SKM-1 treated with dmso at 0.1 percent for 144 hours (cell line): ENCODE results near the gene CELA3B.
A peak's percentile ranks its signal among the peaks of the same experiment; 100 is the strongest.
"Not testable (repeated sequence)": the region's sequence is repeated elsewhere in the genome, so short reads cannot be mapped to it uniquely, and the experiment has no call there.

Experiments
- DNase-seq: peaks from one replicate; lab custom pipeline; 2025; ENCODE audit not compliant: unreplicated experiment; lab: John Stamatoyannopoulos, UW

CELA3B gene

GRCh38 chr1:22005261-22006149 lies 28.7 kb downstream of the CELA3B start:
- DNase-seq, result not testable (repeated sequence)

- not testable (repeated sequence) for DNase-seq
Observed at GRCh38 chr1:22006736-22007135, 29.9 kb downstream of the CELA3B start.

GRCh38 chr1:22007262-22007661 lies 30.4 kb downstream of the CELA3B start:
- not testable (repeated sequence) for DNase-seq

GRCh38 chr1:22009566-22009965 lies 32.7 kb downstream of the CELA3B start:
- DNase-seq, result not testable (repeated sequence)

GRCh38 chr1:22012752-22013151 lies 35.9 kb downstream of the CELA3B start:
- not testable (repeated sequence) for DNase-seq

- not testable (repeated sequence) for DNase-seq
Observed at GRCh38 chr1:22014575-22015206, 37.9 kb downstream of the CELA3B start.

- peak; percentile 92 for DNase-seq
Observed at GRCh38 chr1:22018583-22019559, 42.0 kb downstream of the CELA3B start.

- DNase-seq, result no peak
Observed at GRCh38 chr1:22021061-22021460, 44.2 kb downstream of the CELA3B start.

GRCh38 chr1:22024485-22025367 lies 47.9 kb downstream of the CELA3B start:
- DNase-seq, result peak; percentile 78

GRCh38 chr1:22025368-22026155 lies 48.7 kb downstream of the CELA3B start:
- DNase-seq, result peak; percentile 81

GRCh38 chr1:22026924-22027289 lies 50.1 kb downstream of the CELA3B start:
- DNase-seq, result no peak

GRCh38 chr1:22030057-22030456 lies 53.2 kb downstream of the CELA3B start:
- no peak for DNase-seq

GRCh38 chr1:22030473-22030872 lies 53.7 kb downstream of the CELA3B start:
- no peak for DNase-seq

GRCh38 chr1:22031214-22031962 lies 54.6 kb downstream of the CELA3B start:
- no peak for DNase-seq

- DNase-seq, result not testable (repeated sequence)
Observed at GRCh38 chr1:22034834-22035233, 58.0 kb downstream of the CELA3B start.

- DNase-seq, result no peak
Observed at GRCh38 chr1:22037520-22037919, 60.7 kb downstream of the CELA3B start.

GRCh38 chr1:22038036-22038435 lies 61.2 kb downstream of the CELA3B start:
- DNase-seq, result no peak
